PFSK-1 (cell line): ENCODE results near the gene DSG1.

Experiments used
- FOXP2 ChIP-seq: optimal IDR thresholded peaks from 2 replicates; pipeline ENCODE3; 2011; ENCODE audit warnings: borderline replicate concordance, control low read depth, inconsistent platforms; ENCODE audit not compliant: insufficient read depth; ENCODE audit errors: extremely low read length, extremely low read depth
- POLR2AphosphoS5 ChIP-seq: IDR thresholded peaks from 2 replicates; pipeline ENCODE4 v1.6.1; 2012; ENCODE audit warnings: low read depth, mild to moderate bottlenecking, control low read depth, low read length, moderate library complexity
- TAF1 ChIP-seq: IDR thresholded peaks from 2 replicates; pipeline ENCODE4 v1.6.1; 2012; ENCODE audit warnings: low read length, control low read depth, borderline replicate concordance; ENCODE audit not compliant: insufficient read depth
- TF ChIP-seq, protein P1 (sequence below), 2 experiments: IDR thresholded peaks; 2 replicates each; pipeline versions ENCODE4 v1.6.1 to v1.8.0; 2011 to 2012; ENCODE audit warnings: low read depth in 2 of 2, low read length in 2 of 2, control low read depth in 1 of 2, inconsistent platforms in 1 of 2, mild to moderate bottlenecking in 1 of 2, moderate library complexity in 1 of 2; ENCODE audit not compliant: insufficient read depth in 1 of 2

DNA sequence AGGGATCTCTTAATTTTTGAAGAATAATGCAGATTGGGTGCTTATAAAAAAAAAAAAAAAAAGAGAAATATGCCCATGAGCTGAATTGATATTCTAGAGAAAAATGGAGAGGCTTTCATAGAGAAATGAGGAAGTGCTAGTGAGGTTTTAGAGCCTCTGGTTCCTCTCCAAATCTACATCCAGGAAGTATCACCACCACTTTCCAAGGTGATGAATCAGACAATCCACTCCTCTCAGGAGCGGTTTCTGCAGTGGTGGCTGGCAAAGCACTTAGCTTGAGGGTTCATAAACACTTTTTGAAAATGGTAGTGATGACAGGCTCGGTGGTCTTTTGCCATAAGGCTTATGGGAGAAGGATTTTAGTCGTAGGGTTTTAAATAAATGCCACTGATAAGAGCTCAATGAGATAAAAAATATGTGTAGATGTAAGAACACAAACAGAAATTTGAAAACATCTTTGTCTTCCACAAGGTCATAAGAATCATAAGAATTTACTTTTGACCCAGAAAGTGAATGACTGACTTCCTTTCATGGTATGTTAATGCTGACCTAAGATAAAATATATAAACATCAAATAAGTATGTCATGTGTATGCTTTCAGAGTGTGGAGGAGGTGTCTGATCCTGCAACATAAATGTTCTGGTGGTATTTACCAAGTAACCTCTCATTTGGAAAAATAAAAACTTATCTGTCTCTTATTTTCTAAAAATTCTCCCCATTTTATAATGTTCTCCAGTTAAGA, 42.1 kb upstream of the DSG1 start:
- TF ChIP-seq POLR2AphosphoS5 = no peak
- TF ChIP-seq TAF1 = no peak
- TF ChIP-seq, protein P1, sequence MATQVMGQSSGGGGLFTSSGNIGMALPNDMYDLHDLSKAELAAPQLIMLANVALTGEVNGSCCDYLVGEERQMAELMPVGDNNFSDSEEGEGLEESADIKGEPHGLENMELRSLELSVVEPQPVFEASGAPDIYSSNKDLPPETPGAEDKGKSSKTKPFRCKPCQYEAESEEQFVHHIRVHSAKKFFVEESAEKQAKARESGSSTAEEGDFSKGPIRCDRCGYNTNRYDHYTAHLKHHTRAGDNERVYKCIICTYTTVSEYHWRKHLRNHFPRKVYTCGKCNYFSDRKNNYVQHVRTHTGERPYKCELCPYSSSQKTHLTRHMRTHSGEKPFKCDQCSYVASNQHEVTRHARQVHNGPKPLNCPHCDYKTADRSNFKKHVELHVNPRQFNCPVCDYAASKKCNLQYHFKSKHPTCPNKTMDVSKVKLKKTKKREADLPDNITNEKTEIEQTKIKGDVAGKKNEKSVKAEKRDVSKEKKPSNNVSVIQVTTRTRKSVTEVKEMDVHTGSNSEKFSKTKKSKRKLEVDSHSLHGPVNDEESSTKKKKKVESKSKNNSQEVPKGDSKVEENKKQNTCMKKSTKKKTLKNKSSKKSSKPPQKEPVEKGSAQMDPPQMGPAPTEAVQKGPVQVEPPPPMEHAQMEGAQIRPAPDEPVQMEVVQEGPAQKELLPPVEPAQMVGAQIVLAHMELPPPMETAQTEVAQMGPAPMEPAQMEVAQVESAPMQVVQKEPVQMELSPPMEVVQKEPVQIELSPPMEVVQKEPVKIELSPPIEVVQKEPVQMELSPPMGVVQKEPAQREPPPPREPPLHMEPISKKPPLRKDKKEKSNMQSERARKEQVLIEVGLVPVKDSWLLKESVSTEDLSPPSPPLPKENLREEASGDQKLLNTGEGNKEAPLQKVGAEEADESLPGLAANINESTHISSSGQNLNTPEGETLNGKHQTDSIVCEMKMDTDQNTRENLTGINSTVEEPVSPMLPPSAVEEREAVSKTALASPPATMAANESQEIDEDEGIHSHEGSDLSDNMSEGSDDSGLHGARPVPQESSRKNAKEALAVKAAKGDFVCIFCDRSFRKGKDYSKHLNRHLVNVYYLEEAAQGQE (IDR thresholded peaks at IDR 0.05; ENCODE audit: insufficient read depth in 1 of 2, low read depth in 2 of 2, low read length in 2 of 2) = no peak
- no peak for TF ChIP-seq FOXP2
